Kidney tubule cell (primary cell): ENCODE results near the gene KIAA1549.

ENCODE experiments used
- DNase-seq: peaks from one replicate; pipeline ENCODE4 v3.0.0-alpha.2; 2018; ENCODE audit warnings: low spot score

The KIAA1549 gene

GRCh38 chr7:138907201-138907847 lies 73.9 kb downstream of the KIAA1549 start:
- DNase-seq, result no peak

- no peak for DNase-seq
These were observed 77.2 kb downstream of the KIAA1549 start for GRCh38 chr7:138903859-138904435.

DNA sequence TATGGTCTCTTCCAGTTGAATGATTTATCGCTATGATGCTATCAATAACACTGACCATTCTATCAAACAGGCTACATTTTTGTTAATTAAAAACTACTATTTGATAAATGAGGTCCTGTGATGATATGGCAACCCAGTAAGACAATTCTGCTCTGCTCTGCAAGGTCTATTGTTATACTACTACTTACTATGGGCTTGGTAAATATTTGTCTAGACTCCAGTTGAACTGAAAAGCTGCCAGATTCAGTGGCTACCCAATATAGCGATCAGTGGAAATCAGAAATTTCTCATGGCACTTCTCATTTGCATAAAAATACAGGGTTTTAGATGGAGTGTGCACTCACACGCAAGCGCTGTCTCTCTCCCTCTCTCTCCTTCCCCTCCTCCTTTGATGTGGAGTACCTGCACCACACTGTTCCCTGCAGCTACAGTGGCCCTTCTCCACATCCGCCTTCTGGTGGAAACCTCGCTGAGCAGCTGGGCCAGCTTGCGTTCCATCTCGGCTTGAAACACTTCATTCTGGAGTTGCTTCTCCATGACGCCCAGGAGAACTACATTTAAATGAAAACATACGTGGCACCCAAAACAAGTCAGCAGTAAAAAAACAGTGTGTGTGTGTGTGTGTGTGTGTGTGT lies 77.9 kb downstream of the KIAA1549 start:
- no peak for DNase-seq

DNA sequence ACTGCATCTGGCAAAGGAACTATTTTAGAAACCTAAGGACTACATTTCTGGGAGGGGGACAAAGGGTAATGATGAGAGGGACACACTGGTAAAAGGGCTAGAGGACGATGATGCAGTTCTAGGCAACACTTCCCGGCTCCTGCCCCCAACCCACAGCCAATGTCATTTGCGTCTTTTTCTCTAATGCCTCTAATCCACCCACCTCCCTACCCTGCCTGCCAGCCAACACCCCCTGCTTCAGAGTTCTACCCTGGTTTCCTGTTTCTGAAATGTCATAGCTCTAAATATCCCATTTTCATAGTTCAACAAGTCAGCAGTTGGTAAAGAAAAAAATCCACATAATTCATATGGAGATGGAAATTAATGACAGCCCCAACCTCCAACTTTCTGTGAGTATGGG lies 79.0 kb downstream of the KIAA1549 start:
- no peak for DNase-seq

- DNase-seq, result peak; percentile 37
These were observed 81.0 kb downstream of the KIAA1549 start for GRCh38 chr7:138900035-138900828.

DNA sequence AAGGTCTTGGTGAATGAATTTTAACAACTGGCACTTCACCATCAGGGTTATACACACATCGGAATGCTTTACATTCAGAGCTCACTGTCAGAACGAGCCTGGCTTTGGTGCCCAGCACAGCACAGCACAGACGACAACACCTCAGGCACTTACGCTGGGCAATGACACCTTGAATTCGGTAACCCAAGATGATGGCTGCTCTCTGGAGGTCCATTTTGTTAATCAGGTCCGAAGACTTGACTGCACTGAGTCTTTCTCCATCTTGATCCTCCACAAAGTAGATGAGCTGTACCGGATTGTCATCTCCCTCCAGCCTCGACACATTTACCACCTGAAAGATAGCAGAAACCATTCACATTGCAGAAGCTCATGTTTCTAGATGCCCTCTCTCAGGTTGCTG lies 82.4 kb downstream of the KIAA1549 start:
- DNase-seq, result no peak

- no peak for DNase-seq
These were observed 82.9 kb downstream of the KIAA1549 start for GRCh38 chr7:138898255-138898654.

GRCh38 chr7:138895679-138896078 lies 85.5 kb downstream of the KIAA1549 start:
- DNase-seq, result no peak

DNA sequence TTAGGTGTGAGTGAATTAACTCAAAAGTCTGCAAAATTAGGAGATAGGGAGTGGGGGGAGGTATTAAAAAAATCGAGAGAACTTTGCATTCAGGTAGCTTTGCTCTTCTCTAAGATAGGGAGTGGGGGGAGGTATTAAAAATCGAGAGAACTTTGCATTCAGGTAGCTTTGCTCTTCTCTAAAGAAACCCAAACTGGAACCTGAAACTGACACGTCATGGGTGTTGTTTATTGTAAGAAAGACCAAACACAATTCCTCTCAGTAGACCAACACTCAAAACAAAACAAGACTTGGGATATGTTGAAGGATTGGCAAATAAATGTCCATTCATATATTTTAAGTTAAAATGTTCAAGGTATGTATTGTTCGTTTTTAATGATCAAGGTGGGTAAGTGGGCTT lies 87.9 kb downstream of the KIAA1549 start:
- no peak for DNase-seq

DNA sequence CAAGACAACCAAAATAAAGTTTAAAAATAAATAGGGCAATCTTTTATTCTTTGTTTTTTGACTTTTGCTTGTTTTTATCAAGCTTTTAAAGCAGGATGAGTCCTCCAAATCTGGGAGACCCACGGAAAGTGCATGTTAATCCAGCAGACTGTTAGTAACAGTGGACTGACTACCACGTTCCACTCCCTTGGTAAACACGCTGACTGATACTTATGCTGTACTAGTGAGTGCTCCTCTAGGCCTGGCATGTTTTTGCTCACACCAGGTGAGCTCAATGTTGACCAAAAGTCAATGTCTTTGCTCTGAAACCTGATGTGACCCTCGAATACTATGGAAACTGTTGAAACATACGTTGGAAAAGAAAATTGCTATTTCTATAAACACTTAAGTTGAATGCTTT lies 88.4 kb downstream of the KIAA1549 start:
- no peak for DNase-seq

DNA sequence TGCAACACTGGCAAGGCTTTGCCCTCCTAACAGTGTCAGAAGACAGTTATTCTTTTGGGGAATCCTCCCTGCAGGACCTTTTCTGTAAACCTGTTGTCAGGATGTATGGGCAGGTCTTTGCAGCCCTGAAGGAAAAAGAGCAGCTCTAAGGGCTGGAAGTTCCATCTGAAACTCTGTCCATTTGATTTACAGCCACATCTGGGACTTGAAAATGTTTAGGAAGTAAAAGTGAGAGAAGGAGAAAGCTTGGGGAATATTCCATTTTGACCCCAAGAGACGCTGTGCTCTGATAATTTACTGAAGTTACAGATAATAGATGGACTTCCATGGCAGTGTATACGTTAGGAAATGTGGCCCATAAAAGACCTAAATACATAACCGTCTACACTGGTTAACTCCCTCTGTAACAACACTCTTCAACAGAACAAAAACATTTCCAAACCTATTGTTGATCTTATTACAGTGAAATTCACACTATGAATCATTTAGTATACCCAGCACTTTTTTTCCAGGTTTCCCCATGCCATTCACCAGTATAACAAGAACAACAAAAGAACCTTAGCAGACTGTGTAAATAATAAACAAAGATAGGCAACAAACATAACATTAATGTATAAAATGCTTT lies 89.1 kb downstream of the KIAA1549 start:
- no peak for DNase-seq

DNA sequence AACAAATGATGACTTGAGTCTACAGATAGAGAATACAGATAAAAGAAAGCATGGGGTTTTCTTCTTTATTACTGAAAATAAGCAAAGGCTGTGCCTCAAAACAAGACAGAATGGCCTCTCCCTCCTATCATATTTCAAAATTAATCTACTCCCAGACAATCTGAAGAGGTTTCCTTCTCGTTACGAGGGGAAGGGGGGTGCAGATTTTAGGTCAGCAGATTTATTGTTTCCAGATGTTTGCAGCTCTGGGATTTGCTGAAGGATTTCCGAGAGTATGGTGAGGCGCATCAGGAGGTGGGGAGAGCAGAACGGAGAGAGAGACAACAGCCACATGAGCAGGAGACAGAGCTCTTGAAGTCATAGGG lies 89.8 kb downstream of the KIAA1549 start:
- DNase-seq, result no peak

- DNase-seq, result peak; percentile 84
These were observed 90.4 kb downstream of the KIAA1549 start for GRCh38 chr7:138890499-138891445.

- DNase-seq, result no peak
These were observed 91.3 kb downstream of the KIAA1549 start for GRCh38 chr7:138889582-138890498.

- DNase-seq, result no peak
These were observed 93.1 kb downstream of the KIAA1549 start for GRCh38 chr7:138887872-138888656.

DNA sequence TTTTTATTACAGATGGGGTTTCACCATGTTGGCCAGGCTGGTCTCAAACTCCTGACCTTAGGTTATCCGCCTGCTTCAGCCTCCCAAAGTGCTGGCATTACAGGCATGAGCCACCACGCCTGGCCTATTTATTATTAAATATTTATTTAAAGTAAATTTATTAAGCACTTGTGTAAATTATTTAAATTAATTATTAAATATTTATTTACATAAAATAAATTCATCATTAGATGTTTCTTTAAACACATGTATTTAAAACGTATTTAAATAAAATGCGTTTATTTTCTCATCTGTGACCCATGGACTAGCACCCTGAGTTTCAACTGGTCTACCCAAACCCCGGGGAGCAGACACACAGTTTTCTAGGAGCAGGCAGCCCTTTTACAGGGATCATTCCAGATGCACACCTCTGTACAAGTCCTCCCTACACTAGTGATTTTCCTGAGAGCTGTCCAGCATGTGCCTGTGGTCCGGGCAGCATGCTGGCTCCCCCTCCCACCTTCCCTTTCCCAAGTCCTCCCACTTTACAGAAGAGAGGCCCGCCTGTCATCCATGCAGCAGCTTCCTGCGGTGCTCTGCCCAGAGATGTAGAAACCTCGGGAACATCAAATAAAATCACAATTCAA lies 94.0 kb downstream of the KIAA1549 start:
- no peak for DNase-seq

- DNase-seq, result peak; percentile 77
These were observed 94.7 kb downstream of the KIAA1549 start for GRCh38 chr7:138886501-138886917.

- no peak for DNase-seq
These were observed 95.6 kb downstream of the KIAA1549 start for GRCh38 chr7:138885383-138886147.
